Natural killer cell (primary cell): ENCODE measurements around the gene A2ML1. TPM values are rescaled to one million over a fixed set of nuclear protein-coding genes. Genes with fewer than 3 reads are reported as not detected.

ENCODE experiments used
- ATAC-seq, 3 donors: fragments of 150-1000 bp in 2 of 3; fragments of 200-7000 bp in 1 of 3; cut with Tn5 transposase; 1 replicate in 1 of 3; 2 replicates in 2 of 3; pipeline ENCODE4 v1.10.0; 2021; ENCODE audit warnings: mild to moderate bottlenecking in 2 of 3, moderate library complexity in 2 of 3
- DNase-seq, 2 donors: peaks; one replicate each; pipeline versions ENCODE4 v3.0.0 to v3.0.0-alpha.2; 2013 to 2021; ENCODE audit warnings: mixed read lengths in 1 of 2
- H3K27ac ChIP-seq: one replicate; pipeline ENCODE4 v1.5.1; 2013; ENCODE audit warnings: mild to moderate bottlenecking, low read length
- H3K27me3 ChIP-seq: one replicate; pipeline ENCODE4 v1.6.1; 2013; ENCODE audit warnings: low read length; ENCODE audit not compliant: control insufficient read depth, insufficient read depth
- H3K36me3 ChIP-seq: one replicate; pipeline ENCODE4 v1.6.1; 2013; ENCODE audit warnings: low read length; ENCODE audit not compliant: control insufficient read depth, insufficient read depth
- H3K4me1 ChIP-seq: one replicate; pipeline ENCODE4 v1.6.1; 2013; ENCODE audit warnings: low read length; ENCODE audit not compliant: control insufficient read depth, insufficient read depth
- H3K4me3 ChIP-seq: one replicate; pipeline ENCODE4 v1.5.1; 2013; ENCODE audit warnings: low read length
- H3K9me3 ChIP-seq: one replicate; pipeline ENCODE4 v1.6.1; 2013; ENCODE audit warnings: low read length; ENCODE audit not compliant: control insufficient read depth, insufficient read depth
- H3K27ac Mint-ChIP-seq, 2 donors: one replicate each; pipeline ENCODE4 v1.8.0; 2022; ENCODE audit warnings: mild to moderate bottlenecking in 2 of 2, mixed read lengths in 2 of 2, moderate library complexity in 1 of 2
- H3K27me3 Mint-ChIP-seq, 2 donors: one replicate each; pipeline ENCODE4 v1.8.0; 2022; ENCODE audit warnings: low read depth in 2 of 2, mixed read lengths in 2 of 2
- H3K36me3 Mint-ChIP-seq: one replicate; pipeline ENCODE4 v1.8.0; 2022; ENCODE audit warnings: mixed read lengths
- H3K4me1 Mint-ChIP-seq, 2 donors: one replicate each; pipeline ENCODE4 v1.8.0; 2022; ENCODE audit warnings: mixed read lengths in 2 of 2
- H3K4me3 Mint-ChIP-seq: one replicate; pipeline ENCODE4 v1.8.0; 2022; ENCODE audit warnings: mild to moderate bottlenecking, moderate library complexity, mixed read lengths
- H3K9me3 Mint-ChIP-seq, 2 donors: one replicate each; pipeline ENCODE4 v1.8.0; 2022; ENCODE audit warnings: mixed read lengths in 2 of 2
- WGBS: methylation state at CpG from one replicate; pipeline ENCODE4 v1.1.7; 2013; ENCODE audit warnings: missing lambda C conversion rate; ENCODE audit not compliant: insufficient coverage; 5-methylcytosine and 5-hydroxymethylcytosine counted together
- intact Hi-C: fragments of 100-400 bp; cut with micrococcal nuclease; formaldehyde crosslinking; loops from one replicate; pipeline ENCODE4 v1.14.2; 2022
- total RNA-seq, 4 donors: library from RNA; stranded (reverse); fragments of 120-200 nt in 1 of 4; gene quantifications; one replicate each; pipeline versions ENCODE4 v1.2.3 to v1.2.4, GENCODE V29; 2013 to 2022
- TF ChIP-seq, protein P1 (sequence below): fragments of 200-600 bp; IDR thresholded peaks from one replicate; pipeline ENCODE4 v1.8.0; 2022; ENCODE audit warnings: antibody characterized with exemption

Gene A2ML1
- total RNA-seq, 3 donors from 2014 or later (not counting 1 experiment from before 2014, with no cell fraction given): not detected

DNA sequence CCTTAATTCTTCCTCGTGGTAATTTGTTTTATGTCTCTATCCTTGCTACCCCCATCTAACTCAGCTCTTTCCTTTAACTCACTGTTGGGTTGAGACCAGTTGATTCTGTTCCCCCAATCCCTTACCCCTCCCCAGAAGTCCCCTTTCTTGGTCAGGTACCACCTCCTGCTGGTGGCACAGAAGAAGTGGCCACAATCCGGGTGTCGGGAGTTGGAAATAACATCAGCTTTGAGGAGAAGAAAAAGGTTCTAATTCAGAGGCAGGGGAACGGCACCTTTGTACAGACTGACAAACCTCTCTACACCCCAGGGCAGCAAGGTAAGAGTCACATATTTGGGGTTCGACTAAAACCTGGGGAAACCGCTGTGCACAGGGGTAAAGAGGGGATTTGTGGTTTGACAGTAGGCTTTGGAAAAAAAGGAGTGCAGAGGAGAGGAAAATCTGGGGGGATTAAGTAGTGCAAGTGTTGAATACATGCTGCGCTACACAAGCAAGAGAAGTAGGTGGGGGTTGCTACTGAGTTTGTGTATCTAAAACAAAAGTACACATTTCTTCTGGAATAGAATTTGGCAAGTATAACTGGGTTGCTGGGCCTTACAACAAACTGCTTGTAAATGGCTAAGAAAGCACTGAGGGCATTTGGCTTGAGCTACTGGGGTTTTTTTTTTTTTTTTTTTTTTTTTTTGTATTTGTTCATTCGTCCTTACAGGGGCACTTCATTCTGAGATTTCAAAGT lies 1.3 kb downstream of the A2ML1 start:
- ATAC-seq: no peak

DNA sequence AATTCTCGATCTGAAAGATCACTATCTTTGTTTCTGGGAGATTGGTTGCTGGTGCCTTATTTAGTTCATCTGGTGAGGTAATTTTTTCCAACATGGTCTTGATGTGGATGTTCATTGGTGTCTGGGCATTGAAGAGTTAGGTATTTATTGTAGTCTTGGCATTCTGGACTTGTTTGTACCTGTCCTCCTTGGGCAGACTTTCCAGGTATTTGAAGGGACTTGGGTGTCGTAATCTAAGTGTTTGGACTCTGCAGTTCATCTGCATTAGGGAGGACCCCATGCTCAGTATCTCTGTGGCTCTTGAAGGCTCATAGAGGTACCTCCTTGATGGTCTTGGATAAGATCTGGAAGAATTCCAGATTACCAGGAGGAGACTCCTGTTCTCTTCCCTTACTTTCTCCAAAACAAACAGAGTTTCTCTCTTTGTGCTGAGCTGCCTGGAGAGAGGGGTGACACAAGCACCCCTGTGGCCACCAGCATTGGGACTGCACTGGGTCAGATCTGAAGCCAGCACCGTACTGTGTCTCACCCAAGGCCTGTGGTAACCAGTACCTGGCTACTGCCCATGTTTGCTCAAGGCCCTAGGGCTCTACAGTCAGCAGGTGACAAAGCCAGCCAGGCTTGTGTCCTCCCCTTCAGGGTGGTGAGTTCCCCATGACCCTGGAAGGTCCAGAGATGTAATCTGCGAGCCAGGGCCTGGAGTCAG lies 5.3 kb downstream of the A2ML1 start:
- no peak overlapping the region for H3K27ac Mint-ChIP-seq
- Histone ChIP-seq H3K9me3 (no peaks in the 10 kb centered on the region), H3K36me3 (no peaks in the 10 kb centered on the region), H3K4me1 (no peaks in the 10 kb centered on the region), H3K4me3 (no peak overlapping the region), H3K27me3 (peaks cover 3% of the 10 kb centered on the region), H3K27ac (no peak overlapping the region)
- no peak overlapping the region for H3K4me3 Mint-ChIP-seq
- TF ChIP-seq, protein P1, sequence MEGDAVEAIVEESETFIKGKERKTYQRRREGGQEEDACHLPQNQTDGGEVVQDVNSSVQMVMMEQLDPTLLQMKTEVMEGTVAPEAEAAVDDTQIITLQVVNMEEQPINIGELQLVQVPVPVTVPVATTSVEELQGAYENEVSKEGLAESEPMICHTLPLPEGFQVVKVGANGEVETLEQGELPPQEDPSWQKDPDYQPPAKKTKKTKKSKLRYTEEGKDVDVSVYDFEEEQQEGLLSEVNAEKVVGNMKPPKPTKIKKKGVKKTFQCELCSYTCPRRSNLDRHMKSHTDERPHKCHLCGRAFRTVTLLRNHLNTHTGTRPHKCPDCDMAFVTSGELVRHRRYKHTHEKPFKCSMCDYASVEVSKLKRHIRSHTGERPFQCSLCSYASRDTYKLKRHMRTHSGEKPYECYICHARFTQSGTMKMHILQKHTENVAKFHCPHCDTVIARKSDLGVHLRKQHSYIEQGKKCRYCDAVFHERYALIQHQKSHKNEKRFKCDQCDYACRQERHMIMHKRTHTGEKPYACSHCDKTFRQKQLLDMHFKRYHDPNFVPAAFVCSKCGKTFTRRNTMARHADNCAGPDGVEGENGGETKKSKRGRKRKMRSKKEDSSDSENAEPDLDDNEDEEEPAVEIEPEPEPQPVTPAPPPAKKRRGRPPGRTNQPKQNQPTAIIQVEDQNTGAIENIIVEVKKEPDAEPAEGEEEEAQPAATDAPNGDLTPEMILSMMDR: no peak
- 78% methylated on average over 4 of the region's 4 CpGs for WGBS
- intact Hi-C loops: no loop called here
- H3K36me3 Mint-ChIP-seq: no peaks in the 10 kb centered on the region
- H3K4me1 Mint-ChIP-seq: no peaks in the 10 kb centered on the region
- H3K9me3 Mint-ChIP-seq: no peaks in the 10 kb centered on the region
- no peak for DNase-seq
- H3K27me3 Mint-ChIP-seq: peaks cover 17 to 38% of the 10 kb centered on the region in 2 donors
- no peak for ATAC-seq

More for the DNA sequence above, 1.3 kb downstream of the A2ML1 start:
- H3K27ac Mint-ChIP-seq: no peak overlapping the region
- H3K4me1 ChIP-seq: no peaks in the 10 kb centered on the region
- no peaks in the 10 kb centered on the region for H3K36me3 Mint-ChIP-seq
- no peaks in the 10 kb centered on the region for H3K9me3 ChIP-seq
- 73% methylated on average over 5 of the region's 8 CpGs for WGBS
- TF ChIP-seq, protein P1: peak; percentile 4
- H3K27ac ChIP-seq: no peak overlapping the region
- peaks cover 17 to 34% of the 10 kb centered on the region in 2 donors for H3K27me3 Mint-ChIP-seq
- H3K27me3 ChIP-seq: peaks cover 3% of the 10 kb centered on the region
- DNase-seq: peak in 1 of 2 donors; percentile 33
- H3K4me3 ChIP-seq: no peak overlapping the region
- intact Hi-C loops: no loop called here
- no peaks in the 10 kb centered on the region for H3K9me3 Mint-ChIP-seq
- H3K36me3 ChIP-seq: no peaks in the 10 kb centered on the region
- H3K4me3 Mint-ChIP-seq: no peak overlapping the region
- H3K4me1 Mint-ChIP-seq: no peaks in the 10 kb centered on the region

DNA sequence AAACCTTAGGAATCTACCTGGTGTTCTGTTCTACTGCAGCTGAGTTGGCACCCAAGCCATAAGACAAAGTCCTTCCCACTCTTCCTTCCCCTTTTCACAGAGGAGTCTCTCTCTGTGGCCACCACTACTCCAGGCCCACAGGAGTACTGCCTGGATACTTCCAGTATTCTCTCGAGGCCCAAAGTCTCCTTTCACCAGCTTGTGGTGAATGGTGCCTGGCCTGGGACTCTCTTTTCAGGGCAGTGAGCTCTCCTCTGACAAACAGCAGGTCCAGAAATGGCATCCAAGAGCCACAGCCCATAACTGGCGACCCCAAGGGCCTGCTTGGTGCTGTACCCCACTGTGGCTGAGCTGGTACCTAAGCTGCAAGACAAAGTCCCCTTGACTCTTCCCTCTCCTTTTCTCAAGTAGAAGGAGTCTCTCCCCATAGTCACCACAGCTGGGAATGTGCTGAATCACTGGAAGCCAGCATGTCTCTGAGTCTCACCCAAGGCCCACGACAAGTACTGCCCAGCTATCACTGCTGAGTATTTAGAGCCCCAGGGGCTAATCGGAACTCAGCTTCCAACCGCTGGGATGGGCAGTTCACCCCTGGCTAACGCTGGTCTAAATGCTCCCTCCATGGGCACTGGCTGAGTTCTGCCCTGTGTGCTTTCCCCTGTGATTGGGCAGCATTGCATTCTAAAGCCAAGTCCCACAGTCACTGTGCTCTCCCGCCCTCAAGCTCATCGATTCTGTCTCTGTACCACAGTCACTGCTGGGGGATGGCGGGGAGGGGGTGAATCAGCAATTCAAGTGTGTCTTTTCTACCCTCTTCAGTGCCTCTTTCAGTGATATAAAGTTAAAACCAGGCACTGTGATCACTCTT lies 6.1 kb downstream of the A2ML1 start:
- intact Hi-C loops: no loop called here
- H3K36me3 ChIP-seq: no peaks in the 10 kb centered on the region
- WGBS: 79% methylated on average over 9 of the region's 9 CpGs

More for the DNA sequence above, 6.1 kb downstream of the A2ML1 start:
- Mint-ChIP-seq H3K4me1 (no peaks in the 10 kb centered on the region), H3K27me3 (peaks cover 16 to 37% of the 10 kb centered on the region in 2 donors), H3K27ac (no peak overlapping the region), H3K9me3 (no peaks in the 10 kb centered on the region), H3K4me3 (no peak overlapping the region), H3K36me3 (no peaks in the 10 kb centered on the region)
- ATAC-seq: no peak
- H3K4me3 ChIP-seq: no peak overlapping the region
- H3K9me3 ChIP-seq: no peaks in the 10 kb centered on the region
- H3K4me1 ChIP-seq: no peaks in the 10 kb centered on the region
- peaks cover 3% of the 10 kb centered on the region for H3K27me3 ChIP-seq
- no peak overlapping the region for H3K27ac ChIP-seq
- TF ChIP-seq, protein P1: no peak
- no peak for DNase-seq
